KOPT-K1 (cell line): ENCODE results near the gene ZNF879.

Experiments used
- H3K27ac ChIP-seq: fragments of 200-600 bp; sonication (generic); 2 replicates; pipeline ENCODE4 v1.5.1; 2016; ENCODE audit warnings: antibody characterized with exemption, mild to moderate bottlenecking, low read depth, low read length; ENCODE audit not compliant: poor library complexity, severe bottlenecking
- H3K36me3 ChIP-seq: fragments of 200-600 bp; sonication (generic); 2 replicates; pipeline ENCODE4 v1.5.1; 2017; ENCODE audit warnings: antibody characterized with exemption, mild to moderate bottlenecking, low read length, moderate library complexity; ENCODE audit not compliant: insufficient read depth
- H3K9me3 ChIP-seq: fragments of 200-600 bp; sonication (generic); 2 replicates; pipeline ENCODE4 v1.5.1; 2017; ENCODE audit warnings: antibody characterized with exemption, low read length, mild to moderate bottlenecking; ENCODE audit not compliant: insufficient read depth, poor library complexity, severe bottlenecking

Gene ZNF879

GRCh38 chr5:178994580-178995340 lies 28.8 kb upstream of the ZNF879 start, which contains the start of gene GRM6:
Gene GRM6 (minus strand): TSS chr5:178995320. CDS start chr5:178994944, 376 bp downstream.
- peaks cover 50% of the 10 kb centered on the region for H3K9me3 ChIP-seq
- H3K36me3 ChIP-seq = no peaks in the 10 kb centered on the region

GRCh38 chr5:178995341-178995690 lies 28.3 kb upstream of the ZNF879 start:
- peaks cover 44% of the 10 kb centered on the region for H3K9me3 ChIP-seq
- H3K27ac ChIP-seq = no peak overlapping the region
- H3K36me3 ChIP-seq = no peaks in the 10 kb centered on the region

More at GRCh38 chr5:178994580-178995340, 28.8 kb upstream of the ZNF879 start, which contains the start of gene GRM6:
- no peak within 1 kb of the TSS for H3K27ac ChIP-seq

GRCh38 chr5:178996156-178996555 lies 27.4 kb upstream of the ZNF879 start:
- Histone ChIP-seq H3K9me3 (peaks cover 42% of the 10 kb centered on the region), H3K27ac (no peak overlapping the region), H3K36me3 (no peaks in the 10 kb centered on the region)

- Histone ChIP-seq H3K9me3 (peaks cover 38% of the 10 kb centered on the region), H3K36me3 (no peaks in the 10 kb centered on the region), H3K27ac (no peak overlapping the region)
These were observed 26.4 kb upstream of the ZNF879 start for GRCh38 chr5:178997191-178997590.

- H3K27ac ChIP-seq = no peak overlapping the region
- H3K36me3 ChIP-seq = no peaks in the 10 kb centered on the region
- peaks cover 28% of the 10 kb centered on the region for H3K9me3 ChIP-seq
These were observed 25.2 kb upstream of the ZNF879 start for GRCh38 chr5:178998441-178998840.

- Histone ChIP-seq H3K36me3 (no peaks in the 10 kb centered on the region), H3K27ac (no peak overlapping the region), H3K9me3 (peaks cover 6% of the 10 kb centered on the region)
These were observed 17.0 kb upstream of the ZNF879 start for GRCh38 chr5:179006564-179006963.

GRCh38 chr5:179008667-179009066 lies 14.9 kb upstream of the ZNF879 start:
- H3K36me3 ChIP-seq = no peaks in the 10 kb centered on the region
- H3K27ac ChIP-seq = no peak overlapping the region
- H3K9me3 ChIP-seq = peaks cover 12% of the 10 kb centered on the region

GRCh38 chr5:179033004-179033580 lies 9.5 kb downstream of the ZNF879 start:
- Histone ChIP-seq H3K36me3 (no peaks in the 10 kb centered on the region), H3K27ac (no peak overlapping the region), H3K9me3 (peaks cover 48% of the 10 kb centered on the region)

- Histone ChIP-seq H3K9me3 (peaks cover 21% of the 10 kb centered on the region), H3K36me3 (no peaks in the 10 kb centered on the region), H3K27ac (no peak overlapping the region)
These were observed 21.2 kb downstream of the ZNF879 start for GRCh38 chr5:179044765-179045164.

GRCh38 chr5:179051784-179052183 lies 28.2 kb downstream of the ZNF879 start:
- no peaks in the 10 kb centered on the region for H3K36me3 ChIP-seq
- H3K27ac ChIP-seq = no peak overlapping the region
- H3K9me3 ChIP-seq = peaks cover 28% of the 10 kb centered on the region

- peaks cover 27% of the 10 kb centered on the region for H3K9me3 ChIP-seq
- no peak overlapping the region for H3K27ac ChIP-seq
- H3K36me3 ChIP-seq = no peaks in the 10 kb centered on the region
These were observed 30.6 kb downstream of the ZNF879 start for GRCh38 chr5:179054036-179054785.

GRCh38 chr5:179054876-179055275 lies 31.3 kb downstream of the ZNF879 start:
- Histone ChIP-seq H3K9me3 (peaks cover 34% of the 10 kb centered on the region), H3K36me3 (no peaks in the 10 kb centered on the region), H3K27ac (no peak overlapping the region)

GRCh38 chr5:179055436-179055835 lies 31.8 kb downstream of the ZNF879 start:
- H3K36me3 ChIP-seq = no peaks in the 10 kb centered on the region
- H3K9me3 ChIP-seq = peaks cover 37% of the 10 kb centered on the region
- H3K27ac ChIP-seq = no peak overlapping the region

GRCh38 chr5:179055841-179056240 lies 32.2 kb downstream of the ZNF879 start:
- peaks cover 41% of the 10 kb centered on the region for H3K9me3 ChIP-seq
- no peaks in the 10 kb centered on the region for H3K36me3 ChIP-seq
- H3K27ac ChIP-seq = no peak overlapping the region
